Small intestine (tissue), 7 donors: ENCODE data around the gene KIF1C. TPM values are rescaled to one million over a fixed set of nuclear protein-coding genes. Genes with fewer than 3 reads are reported as not detected.

Source experiments
- DNase-seq, 2 donors: peaks; one replicate each; pipeline versions ENCODE4 v3.0.0 to v3.0.0-alpha.2; 2013
- FAIRE-seq: peaks from 2 replicates; lab custom pipeline; 2012; peaks lifted over from hg19 to GRCh38; lab: Jason Lieb, UNC
- H3K27ac ChIP-seq, 3 donors: one replicate each; pipeline ENCODE4 v1.5.1; 2013; ENCODE audit warnings: low read length in 2 of 3, mild to moderate bottlenecking in 2 of 3, control low read depth in 1 of 3, inconsistent platforms in 1 of 3, low read depth in 1 of 3, moderate library complexity in 1 of 3
- H3K27me3 ChIP-seq, 3 donors: one replicate each; pipeline ENCODE4 v1.6.1; 2013; ENCODE audit warnings: low read length in 3 of 3, inconsistent platforms in 1 of 3; ENCODE audit not compliant: control insufficient read depth in 3 of 3, insufficient read depth in 3 of 3
- H3K36me3 ChIP-seq, 3 donors: one replicate each; pipeline ENCODE4 v1.6.1; 2013; ENCODE audit warnings: low read length in 3 of 3, inconsistent platforms in 1 of 3, low read depth in 1 of 3, mild to moderate bottlenecking in 1 of 3, moderate library complexity in 1 of 3; ENCODE audit not compliant: control insufficient read depth in 3 of 3, insufficient read depth in 2 of 3
- H3K4me1 ChIP-seq, 3 donors: one replicate each; pipeline ENCODE4 v1.6.1; 2013; ENCODE audit warnings: low read length in 2 of 3, inconsistent platforms in 1 of 3, low read depth in 1 of 3, mild to moderate bottlenecking in 1 of 3, moderate library complexity in 1 of 3; ENCODE audit not compliant: control insufficient read depth in 3 of 3, insufficient read depth in 2 of 3
- H3K4me3 ChIP-seq, 3 donors: one replicate each; pipeline ENCODE4 v1.5.1; 2013; ENCODE audit warnings: low read length in 3 of 3, control low read depth in 1 of 3, inconsistent platforms in 1 of 3, low read depth in 1 of 3, mild to moderate bottlenecking in 1 of 3, moderate library complexity in 1 of 3
- H3K9me3 ChIP-seq, 2 donors: one replicate each; pipeline ENCODE4 v1.6.1; 2013; ENCODE audit warnings: low read depth in 1 of 2, low read length in 1 of 2; ENCODE audit not compliant: control insufficient read depth in 2 of 2, insufficient read depth in 1 of 2
- WGBS, 3 donors: extraction: QIAGEN DNeasy Blood & Tissue Kit; methylation state at CpG; one replicate each; pipeline ENCODE4 v1.1.7; 2013; 5-methylcytosine and 5-hydroxymethylcytosine counted together
- polyA plus RNA-seq, 4 donors: library from polyadenylated mRNA; stranded (reverse) in 3 of 4; unstranded in 1 of 4; fragments of 200-250 nt in 3 of 4; fragments of 120-200 nt in 1 of 4; gene quantifications; one replicate each; pipeline versions ENCODE4 v1.2.1 to v1.2.3, GENCODE V29; 2013
- donor health status: healthy with polysubstance abuse.
- donor health status: control.
- donor health status: control.
- donor health status: Bipolar disorder and iron deficiency.
- donor health status: healthy.

Gene KIF1C
- polyA plus RNA-seq, 4 donors: 67.4 to 141 (median 82.5) TPM

- peak; percentile 84 to 92 for DNase-seq
- Histone ChIP-seq H3K36me3 (peaks cover 0 to 20% (median 3%) of the 10 kb centered on the region in 3 donors), H3K4me1 (peaks cover 5 to 27% (median 16%) of the 10 kb centered on the region in 3 donors), H3K27me3 (no peaks in the 10 kb centered on the region), H3K27ac (peak within 1 kb of the TSS; percentile 86 to 91 (median 90)), H3K9me3 (no peaks in the 10 kb centered on the region), H3K4me3 (peak within 1 kb of the TSS; percentile 81 to 86 (median 84))
- no peak for FAIRE-seq
- WGBS, 3 donors: 0 to 1% (median 0%) methylated on average over 31 to 78 of the region's 78 CpGs
Observed at GRCh38 chr17:4986951-4987766, 10.6 kb upstream of the KIF1C start, which contains the start of gene CAMTA2. CAMTA2 (minus strand) TSS chr17:4987675; CDS start chr17:4986222, 1,453 bp downstream.

- H3K27ac ChIP-seq: peak overlapping the region; percentile 86 to 91 (median 90)
- 4 to 12% (median 9%) methylated on average over 29 to 30 of the region's 30 CpGs for WGBS, 3 donors
- FAIRE-seq: no peak
Observed at GRCh38 chr17:4987767-4988567, 9.8 kb upstream of the KIF1C start.

GRCh38 chr17:4994081-4994595 is 3.6 kb upstream of the KIF1C start:
- no peak overlapping the region for H3K27ac ChIP-seq
- peaks cover 0 to 10% (median 0%) of the 10 kb centered on the region in 3 donors for H3K36me3 ChIP-seq
- FAIRE-seq: no peak
- DNase-seq: no peak
- no peaks in the 10 kb centered on the region for H3K9me3 ChIP-seq
- H3K27me3 ChIP-seq: no peaks in the 10 kb centered on the region
- H3K4me1 ChIP-seq: peaks cover 0 to 10% (median 2%) of the 10 kb centered on the region in 3 donors
- no peak overlapping the region for H3K4me3 ChIP-seq
- WGBS, 3 donors: 83 to 85% (median 84%) methylated on average over 6 of the region's 6 CpGs

More at GRCh38 chr17:4987767-4988567, 9.8 kb upstream of the KIF1C start:
- Histone ChIP-seq H3K36me3 (peaks cover 0 to 12% (median 0%) of the 10 kb centered on the region in 3 donors), H3K27me3 (no peaks in the 10 kb centered on the region), H3K4me1 (peaks cover 5 to 27% (median 16%) of the 10 kb centered on the region in 3 donors), H3K9me3 (no peaks in the 10 kb centered on the region), H3K4me3 (peak overlapping the region; percentile 81 to 86 (median 84))
- no peak for DNase-seq

- Histone ChIP-seq H3K4me3 (peak overlapping the region; percentile 97 to 98 (median 98)), H3K27me3 (no peaks in the 10 kb centered on the region), H3K9me3 (no peaks in the 10 kb centered on the region), H3K4me1 (peaks cover 0 to 26% (median 13%) of the 10 kb centered on the region in 3 donors), H3K27ac (peak overlapping the region; percentile 84 to 88 (median 86)), H3K36me3 (peaks cover 11 to 47% (median 14%) of the 10 kb centered on the region in 3 donors)
- FAIRE-seq (no peak), DNase-seq (peak in 1 of 2 donors; percentile 56)
- 0 to 1% (median 0%) methylated on average over 46 to 55 of the region's 55 CpGs for WGBS, 3 donors
Observed at GRCh38 chr17:4998027-4998731, 429 bp downstream of the KIF1C start.

- DNase-seq (peak; percentile 87), FAIRE-seq (no peak)
- 12 to 17% (median 16%) methylated on average over 13 to 14 of the region's 14 CpGs for WGBS, 3 donors
- Histone ChIP-seq H3K4me1 (peaks cover 0 to 26% (median 13%) of the 10 kb centered on the region in 3 donors), H3K36me3 (peaks cover 17 to 54% (median 19%) of the 10 kb centered on the region in 3 donors), H3K9me3 (no peaks in the 10 kb centered on the region), H3K27me3 (no peaks in the 10 kb centered on the region), H3K4me3 (peak overlapping the region; percentile 97 to 98 (median 98)), H3K27ac (peak overlapping the region; percentile 84 to 88 (median 86))
Observed at GRCh38 chr17:4998732-4999429, 1.1 kb downstream of the KIF1C start.

- H3K27me3 ChIP-seq: no peaks in the 10 kb centered on the region
- peak overlapping the region; percentile 27 to 98 (median 98) for H3K4me3 ChIP-seq
- H3K9me3 ChIP-seq: no peaks in the 10 kb centered on the region
- WGBS, 3 donors: 38 to 53% (median 41%) methylated on average over 12 of the region's 12 CpGs
- FAIRE-seq (no peak), DNase-seq (no peak)
- H3K27ac ChIP-seq: peak overlapping the region in 2 of 3 donors; percentile 86 to 88
- H3K4me1 ChIP-seq: peaks cover 0 to 26% (median 13%) of the 10 kb centered on the region in 3 donors
- H3K36me3 ChIP-seq: peaks cover 17 to 61% (median 25%) of the 10 kb centered on the region in 3 donors
Observed at GRCh38 chr17:4999430-5000093, 1.8 kb downstream of the KIF1C start.

- Histone ChIP-seq H3K36me3 (peaks cover 21 to 65% (median 31%) of the 10 kb centered on the region in 3 donors), H3K4me3 (peak overlapping the region in 2 of 3 donors; percentile 98), H3K4me1 (peaks cover 0 to 26% (median 13%) of the 10 kb centered on the region in 3 donors), H3K9me3 (no peaks in the 10 kb centered on the region), H3K27me3 (no peaks in the 10 kb centered on the region), H3K27ac (no peak overlapping the region)
- FAIRE-seq (no peak), DNase-seq (no peak)
- WGBS, 3 donors: 61 to 76% (median 72%) methylated on average over 11 of the region's 11 CpGs
Observed at GRCh38 chr17:5000237-5000639, 2.5 kb downstream of the KIF1C start.
